ENCODE data around the gene MTRFR.
"Not testable (repeated sequence)": the region's sequence is repeated elsewhere in the genome, so short reads cannot be mapped to it uniquely, and the experiment has no call there.

MTRFR gene

GRCh38 chr12:123248129-123248528, 14.9 kb downstream of the MTRFR start:
- not testable (repeated sequence) for DNase-seq

- not testable (repeated sequence) for DNase-seq
Observed at GRCh38 chr12:123248996-123249741, 15.9 kb downstream of the MTRFR start.

- DNase-seq: no peak
Observed at GRCh38 chr12:123250471-123251383, 17.5 kb downstream of the MTRFR start.

DNA sequence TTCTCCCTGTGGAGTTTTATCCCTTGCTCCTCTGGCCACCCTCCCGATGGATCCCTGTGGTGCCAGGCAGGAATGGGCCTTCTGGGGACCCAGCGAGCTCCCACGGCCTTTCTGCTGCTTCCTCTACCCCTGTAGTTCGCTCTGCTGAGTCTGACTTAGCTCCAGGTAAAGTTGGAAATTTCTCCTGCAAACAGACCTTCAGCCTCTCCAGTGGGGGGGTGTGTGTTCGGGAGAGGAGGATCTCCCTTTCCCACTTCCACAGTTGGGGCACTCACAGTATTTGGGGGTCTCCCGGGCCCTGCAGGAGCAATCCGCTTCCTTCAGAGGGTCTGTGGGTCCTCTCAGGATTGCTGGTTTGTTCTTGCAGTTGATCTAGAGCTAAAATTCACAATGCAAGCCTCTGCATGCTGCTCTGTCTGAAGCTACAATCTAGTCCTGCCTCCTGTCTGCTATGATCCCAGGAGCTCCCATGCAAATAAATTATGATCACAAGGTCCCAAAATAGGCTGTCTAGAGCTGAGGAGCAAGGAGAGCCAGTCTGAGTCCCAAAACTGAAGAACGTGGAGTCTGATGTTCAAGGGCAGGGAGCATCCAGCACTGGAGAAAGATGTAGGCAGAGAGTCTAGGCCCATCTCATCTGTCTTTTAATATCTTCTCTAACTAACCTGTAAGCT, 18.3 kb downstream of the MTRFR start:
- DNase-seq: no peak

- not testable (repeated sequence) for DNase-seq
Observed at GRCh38 chr12:123252365-123252764, 19.1 kb downstream of the MTRFR start.

- no peak for DNase-seq
Observed at GRCh38 chr12:123253641-123254459, 20.6 kb downstream of the MTRFR start.

DNA sequence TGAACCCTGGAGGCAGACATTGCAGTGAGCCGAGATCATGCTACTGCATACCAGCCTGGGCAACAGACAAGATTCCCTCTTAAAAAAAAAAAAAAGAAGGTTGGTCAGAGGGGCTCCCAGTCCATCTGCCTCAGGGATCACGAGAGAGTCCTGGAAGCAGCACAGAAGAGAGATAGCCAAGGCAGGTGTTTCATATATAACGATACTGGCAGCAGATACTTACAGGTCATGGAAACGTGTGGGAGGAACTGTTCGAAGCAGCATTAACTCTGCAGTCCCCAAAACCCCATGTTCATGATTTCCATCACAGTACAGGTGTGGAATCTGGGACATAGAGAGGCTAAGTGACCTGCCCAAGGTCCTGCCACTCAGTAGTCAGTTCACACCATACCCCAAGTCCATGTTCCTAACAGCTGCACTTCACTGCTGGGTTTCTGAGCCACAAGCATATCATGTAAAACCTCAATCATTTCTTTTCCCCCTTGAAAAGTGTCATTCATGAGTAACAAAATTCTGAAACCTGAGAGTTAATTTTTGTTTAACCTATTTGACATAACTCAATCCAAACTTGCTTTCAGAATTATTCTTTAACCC, 21.7 kb downstream of the MTRFR start:
- DNase-seq: no peak

DNA sequence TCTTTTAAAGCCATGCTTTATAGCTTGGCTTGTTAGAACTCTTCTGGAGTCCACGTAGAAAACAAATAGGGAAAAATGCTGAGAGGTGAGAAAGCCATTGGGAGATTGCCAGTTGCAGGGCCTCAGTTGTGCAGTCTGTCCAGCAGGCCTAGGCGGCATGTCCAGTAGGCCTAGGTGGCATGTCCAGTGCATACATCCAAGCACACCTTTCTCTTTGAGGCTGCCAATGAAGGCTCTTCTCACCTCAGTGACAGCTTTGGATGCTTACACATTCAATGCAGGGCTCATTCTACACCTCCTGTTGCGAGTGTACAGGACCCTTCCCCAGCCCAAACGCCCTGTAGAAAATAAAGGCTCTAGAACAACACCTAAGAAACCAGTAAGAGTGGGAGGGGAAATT, 25.4 kb downstream of the MTRFR start:
- DNase-seq: no peak

GRCh38 chr12:123260081-123260480, 26.8 kb downstream of the MTRFR start:
- DNase-seq: no peak

DNA sequence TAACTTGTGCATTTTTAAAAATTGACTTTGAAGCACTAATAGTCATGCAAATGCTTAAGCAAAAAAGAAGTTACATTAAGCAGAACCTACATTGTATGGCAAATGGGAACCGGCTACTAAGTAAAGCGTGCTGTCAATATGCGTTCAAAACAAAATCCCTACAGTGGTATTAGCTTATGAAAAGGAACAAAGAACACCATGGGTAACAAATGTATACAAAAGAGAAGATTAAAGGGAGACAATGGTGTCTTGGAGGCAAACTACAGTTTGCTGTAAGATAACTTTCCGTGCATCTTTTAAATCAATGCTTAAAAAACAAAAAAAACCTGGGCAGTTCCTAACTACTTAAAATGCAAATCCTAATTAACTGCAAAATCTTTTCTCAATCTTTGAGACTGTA, 28.0 kb downstream of the MTRFR start:
- DNase-seq: no peak

- no peak for DNase-seq
Observed at GRCh38 chr12:123263196-123263817, 30.1 kb downstream of the MTRFR start.

- DNase-seq: no peak
Observed at GRCh38 chr12:123264642-123265041, 31.4 kb downstream of the MTRFR start.

DNA sequence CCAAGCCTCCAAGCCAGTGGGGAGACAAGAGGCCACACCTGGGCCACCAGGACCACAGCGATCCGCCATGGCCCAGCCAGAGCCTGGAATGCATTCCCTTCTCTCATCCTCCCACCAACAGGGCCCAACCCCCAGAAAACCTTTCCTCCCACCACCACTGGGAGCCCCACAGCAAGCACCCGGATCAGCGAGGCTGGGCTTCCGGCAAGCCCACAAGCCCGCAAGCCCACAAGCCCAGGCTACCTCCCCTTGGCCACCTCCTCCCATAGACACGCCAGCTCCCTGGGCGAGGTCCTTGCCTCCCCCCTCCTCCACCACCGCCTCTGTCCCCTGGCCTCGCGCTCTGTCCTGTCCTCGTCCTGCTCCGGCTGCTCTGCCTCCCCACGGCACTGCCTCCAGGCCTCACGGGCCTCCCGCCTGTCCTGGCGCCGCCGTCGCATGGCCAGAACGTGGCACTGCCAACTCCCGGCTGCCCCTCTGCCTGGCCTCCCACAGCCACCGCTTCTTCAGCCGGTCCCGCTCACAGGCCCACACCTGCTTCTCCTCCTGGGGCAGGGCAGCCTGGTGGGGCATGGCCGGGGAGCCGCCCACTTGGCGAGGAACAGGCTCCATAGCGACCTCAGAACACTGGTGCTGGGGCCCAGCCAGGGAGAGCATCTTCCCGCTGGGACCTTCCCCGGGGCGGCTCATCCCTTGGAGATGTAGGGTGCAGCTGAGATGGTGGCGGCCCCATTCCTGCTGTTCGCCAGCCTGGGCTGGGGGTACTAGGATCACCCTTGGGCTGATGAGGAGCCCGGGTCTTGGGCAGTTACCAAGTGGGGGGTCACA, 32.8 kb downstream of the MTRFR start:
- no peak for DNase-seq

GRCh38 chr12:123266679-123267277, 33.5 kb downstream of the MTRFR start:
- DNase-seq: no peak

GRCh38 chr12:123267335-123267920, 34.2 kb downstream of the MTRFR start:
- DNase-seq: no peak

GRCh38 chr12:123267991-123268843, 35.0 kb downstream of the MTRFR start:
- DNase-seq: peak; percentile 49

GRCh38 chr12:123268850-123269249, 35.6 kb downstream of the MTRFR start:
- no peak for DNase-seq

DNA sequence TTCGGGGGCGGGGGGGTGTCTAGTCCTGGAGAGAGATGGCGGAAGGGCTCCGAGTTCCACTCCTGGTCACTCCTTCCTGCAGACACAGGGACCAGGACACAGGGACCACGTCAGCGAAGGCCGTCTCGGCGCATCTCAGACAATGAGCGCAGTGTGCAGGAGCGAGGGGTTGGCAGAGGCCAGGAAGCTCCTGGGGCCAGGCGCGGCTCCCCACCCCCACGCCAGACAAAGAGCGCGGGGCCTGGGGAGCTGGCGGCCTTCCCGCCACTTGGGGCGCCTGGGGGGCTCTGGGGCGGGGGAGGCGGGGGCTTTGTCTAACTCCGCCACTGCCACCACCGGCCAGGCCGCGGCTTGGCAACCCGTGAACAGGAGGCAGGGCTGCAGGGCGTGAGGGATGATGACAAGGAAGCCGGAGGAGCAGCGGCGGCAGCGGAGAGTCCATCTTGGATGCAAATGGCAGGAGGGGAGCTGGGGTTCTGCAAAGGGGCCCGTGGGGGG, 36.2 kb downstream of the MTRFR start:
- peak; percentile 64 for DNase-seq

Data from right kidney (tissue), 1 donor.